ENCODE measurements around the gene SLIRP.

DNA sequence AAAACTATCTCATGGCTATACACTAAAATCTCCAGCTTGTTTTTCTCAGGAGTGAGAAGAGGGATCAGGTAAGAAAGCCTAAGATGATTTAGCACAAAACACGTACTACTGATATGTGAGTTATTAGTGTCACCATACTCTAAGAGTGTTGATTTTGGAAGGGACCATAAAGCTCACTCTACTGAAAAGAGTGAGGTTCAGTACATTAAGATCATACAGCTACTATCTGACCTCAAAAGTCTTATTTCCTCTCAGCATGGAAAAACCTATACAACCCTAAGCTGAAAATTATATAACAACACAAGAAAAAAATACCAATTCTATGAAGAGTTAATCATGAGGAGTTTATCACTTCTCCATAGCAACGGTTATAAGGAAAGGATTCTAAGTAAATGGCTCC is 33.5 kb downstream of the SLIRP start:
- no peak for TF ChIP-seq EZH2 (IDR thresholded peaks at IDR 0.05; ENCODE audit: insufficient read depth, low read length)
- TF ChIP-seq, protein P1, sequence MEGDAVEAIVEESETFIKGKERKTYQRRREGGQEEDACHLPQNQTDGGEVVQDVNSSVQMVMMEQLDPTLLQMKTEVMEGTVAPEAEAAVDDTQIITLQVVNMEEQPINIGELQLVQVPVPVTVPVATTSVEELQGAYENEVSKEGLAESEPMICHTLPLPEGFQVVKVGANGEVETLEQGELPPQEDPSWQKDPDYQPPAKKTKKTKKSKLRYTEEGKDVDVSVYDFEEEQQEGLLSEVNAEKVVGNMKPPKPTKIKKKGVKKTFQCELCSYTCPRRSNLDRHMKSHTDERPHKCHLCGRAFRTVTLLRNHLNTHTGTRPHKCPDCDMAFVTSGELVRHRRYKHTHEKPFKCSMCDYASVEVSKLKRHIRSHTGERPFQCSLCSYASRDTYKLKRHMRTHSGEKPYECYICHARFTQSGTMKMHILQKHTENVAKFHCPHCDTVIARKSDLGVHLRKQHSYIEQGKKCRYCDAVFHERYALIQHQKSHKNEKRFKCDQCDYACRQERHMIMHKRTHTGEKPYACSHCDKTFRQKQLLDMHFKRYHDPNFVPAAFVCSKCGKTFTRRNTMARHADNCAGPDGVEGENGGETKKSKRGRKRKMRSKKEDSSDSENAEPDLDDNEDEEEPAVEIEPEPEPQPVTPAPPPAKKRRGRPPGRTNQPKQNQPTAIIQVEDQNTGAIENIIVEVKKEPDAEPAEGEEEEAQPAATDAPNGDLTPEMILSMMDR (IDR thresholded peaks at IDR 0.05; ENCODE audit: insufficient read depth, low read depth, low read length): no peak
